Osteocyte (in vitro differentiated cells): Measurements from ENCODE around the gene DNM2. TPM values are rescaled to one million over a fixed set of nuclear protein-coding genes. Genes with fewer than 3 reads are reported as not detected.
A peak's percentile ranks its signal among the peaks of the same experiment; 100 is the strongest.

Source experiments
- DNase-seq: peaks from one replicate; pipeline ENCODE4 v3.0.0; 2021; ENCODE audit warnings: mixed read lengths; ENCODE audit not compliant: unreplicated experiment; ENCODE audit errors: extremely low spot score
- H3K27ac Mint-ChIP-seq: one replicate; pipeline ENCODE4 v1.8.0; 2021; ENCODE audit warnings: mild to moderate bottlenecking, mixed read lengths; ENCODE audit not compliant: unreplicated experiment
- H3K27me3 Mint-ChIP-seq: one replicate; pipeline ENCODE4 v1.8.0; 2021; ENCODE audit warnings: mixed read lengths; ENCODE audit not compliant: unreplicated experiment
- H3K36me3 Mint-ChIP-seq: one replicate; pipeline ENCODE4 v1.8.0; 2021; ENCODE audit warnings: mixed read lengths; ENCODE audit not compliant: unreplicated experiment
- H3K4me1 Mint-ChIP-seq: one replicate; pipeline ENCODE4 v1.8.0; 2021; ENCODE audit warnings: mixed read lengths; ENCODE audit not compliant: unreplicated experiment
- H3K4me3 Mint-ChIP-seq: one replicate; pipeline ENCODE4 v1.8.0; 2021; ENCODE audit warnings: mild to moderate bottlenecking, moderate library complexity, mixed read lengths; ENCODE audit not compliant: unreplicated experiment
- H3K9me3 Mint-ChIP-seq: one replicate; pipeline ENCODE4 v1.8.0; 2021; ENCODE audit warnings: mixed read lengths; ENCODE audit not compliant: unreplicated experiment
- total RNA-seq: library from RNA; stranded (reverse); gene quantifications from 2 replicates; pipeline ENCODE4 v1.2.1, GENCODE V29; 2021
- TF ChIP-seq, protein P1 (sequence below): fragments of 200-600 bp; sonication (generic); IDR thresholded peaks from 2 replicates; pipeline ENCODE4 v1.5.0; 2021; ENCODE audit warnings: antibody characterized with exemption, mild to moderate bottlenecking, moderate library complexity

The DNM2 gene
- total RNA-seq, 1 donor from 2014 or later, result 157 TPM

DNA sequence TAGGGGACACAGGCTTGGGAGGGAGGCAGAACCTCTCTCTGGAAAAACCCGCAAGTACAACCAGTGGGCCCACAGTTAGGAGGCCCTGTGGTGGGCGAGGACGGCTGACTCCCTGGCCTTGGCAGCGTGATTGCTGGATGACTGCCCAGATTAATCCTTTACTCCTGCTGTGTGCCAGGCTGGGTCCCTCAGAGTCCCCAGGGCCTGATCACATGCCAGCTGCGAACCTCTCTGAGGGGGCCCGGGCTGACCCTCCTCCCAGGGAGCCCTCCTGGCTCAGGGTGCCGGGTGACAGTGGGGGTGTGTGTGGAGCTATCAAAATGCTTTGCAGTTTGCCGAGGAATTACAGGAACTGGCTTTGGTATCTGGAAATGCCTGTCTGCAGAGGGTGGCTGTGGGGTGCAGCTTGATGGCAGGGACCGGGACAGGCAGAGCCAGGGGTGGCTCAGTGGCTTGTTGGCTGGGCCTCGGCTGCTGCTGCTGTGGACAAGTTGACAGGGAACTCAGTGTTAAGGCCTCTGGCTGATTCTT lies 48.9 kb downstream of the DNM2 start:
- Mint-ChIP-seq H3K4me1 (peaks cover 64% of the 10 kb centered on the region), H3K27me3 (no peaks in the 10 kb centered on the region), H3K9me3 (no peaks in the 10 kb centered on the region), H3K36me3 (peaks cover 7% of the 10 kb centered on the region), H3K4me3 (no peak overlapping the region), H3K27ac (peak overlapping the region; percentile 71)
- DNase-seq, result no peak
- TF ChIP-seq, protein P1, sequence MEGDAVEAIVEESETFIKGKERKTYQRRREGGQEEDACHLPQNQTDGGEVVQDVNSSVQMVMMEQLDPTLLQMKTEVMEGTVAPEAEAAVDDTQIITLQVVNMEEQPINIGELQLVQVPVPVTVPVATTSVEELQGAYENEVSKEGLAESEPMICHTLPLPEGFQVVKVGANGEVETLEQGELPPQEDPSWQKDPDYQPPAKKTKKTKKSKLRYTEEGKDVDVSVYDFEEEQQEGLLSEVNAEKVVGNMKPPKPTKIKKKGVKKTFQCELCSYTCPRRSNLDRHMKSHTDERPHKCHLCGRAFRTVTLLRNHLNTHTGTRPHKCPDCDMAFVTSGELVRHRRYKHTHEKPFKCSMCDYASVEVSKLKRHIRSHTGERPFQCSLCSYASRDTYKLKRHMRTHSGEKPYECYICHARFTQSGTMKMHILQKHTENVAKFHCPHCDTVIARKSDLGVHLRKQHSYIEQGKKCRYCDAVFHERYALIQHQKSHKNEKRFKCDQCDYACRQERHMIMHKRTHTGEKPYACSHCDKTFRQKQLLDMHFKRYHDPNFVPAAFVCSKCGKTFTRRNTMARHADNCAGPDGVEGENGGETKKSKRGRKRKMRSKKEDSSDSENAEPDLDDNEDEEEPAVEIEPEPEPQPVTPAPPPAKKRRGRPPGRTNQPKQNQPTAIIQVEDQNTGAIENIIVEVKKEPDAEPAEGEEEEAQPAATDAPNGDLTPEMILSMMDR, result no peak

DNA sequence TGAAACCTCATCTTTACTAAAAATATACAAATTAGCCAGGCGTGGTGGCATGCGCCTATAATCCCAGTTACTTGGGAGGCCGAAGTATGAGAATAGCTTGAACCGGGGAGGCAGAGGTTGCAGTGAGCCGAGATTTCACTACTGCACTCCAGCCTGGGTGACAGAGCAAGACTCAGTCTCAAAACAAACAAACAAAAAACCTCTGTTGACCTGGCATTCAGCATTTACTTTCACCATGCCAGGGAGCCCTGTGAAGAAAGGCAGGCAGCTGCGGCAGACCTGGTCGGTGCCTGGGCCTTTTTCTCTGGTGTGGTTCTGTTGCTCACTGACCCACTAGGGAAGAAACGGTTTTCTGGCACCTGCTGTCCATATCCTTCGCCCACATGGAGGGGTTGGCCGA lies 49.8 kb downstream of the DNM2 start:
- Mint-ChIP-seq H3K9me3 (no peaks in the 10 kb centered on the region), H3K27ac (no peak overlapping the region), H3K4me1 (peaks cover 55% of the 10 kb centered on the region), H3K27me3 (no peaks in the 10 kb centered on the region), H3K4me3 (no peak overlapping the region), H3K36me3 (peaks cover 12% of the 10 kb centered on the region)
- TF ChIP-seq, protein P1, result no peak
- no peak for DNase-seq

DNA sequence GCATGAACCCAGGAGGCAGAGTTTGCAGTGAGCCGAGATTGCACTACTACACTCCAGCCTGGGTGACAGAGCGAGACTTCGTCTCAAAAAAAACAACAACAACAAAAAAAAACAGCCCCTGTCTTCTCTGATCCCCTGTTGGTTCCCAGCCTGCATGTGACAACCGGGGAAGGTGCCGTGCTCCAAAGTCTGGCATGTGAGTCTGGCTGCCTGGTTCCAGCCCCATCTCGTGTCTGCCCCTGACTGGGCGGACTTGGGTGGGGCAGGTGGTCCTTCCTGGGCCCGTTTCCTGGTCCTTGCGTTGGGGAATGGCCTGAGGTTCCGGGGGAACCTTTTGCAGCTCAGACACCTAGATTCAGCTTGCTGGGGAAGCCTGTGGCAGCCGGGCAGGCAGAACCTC lies 50.5 kb downstream of the DNM2 start:
- Mint-ChIP-seq H3K36me3 (peaks cover 13% of the 10 kb centered on the region), H3K9me3 (no peaks in the 10 kb centered on the region), H3K27ac (no peak overlapping the region), H3K4me1 (peaks cover 51% of the 10 kb centered on the region), H3K27me3 (no peaks in the 10 kb centered on the region), H3K4me3 (no peak overlapping the region)
- TF ChIP-seq, protein P1, result no peak
- DNase-seq, result no peak

DNA sequence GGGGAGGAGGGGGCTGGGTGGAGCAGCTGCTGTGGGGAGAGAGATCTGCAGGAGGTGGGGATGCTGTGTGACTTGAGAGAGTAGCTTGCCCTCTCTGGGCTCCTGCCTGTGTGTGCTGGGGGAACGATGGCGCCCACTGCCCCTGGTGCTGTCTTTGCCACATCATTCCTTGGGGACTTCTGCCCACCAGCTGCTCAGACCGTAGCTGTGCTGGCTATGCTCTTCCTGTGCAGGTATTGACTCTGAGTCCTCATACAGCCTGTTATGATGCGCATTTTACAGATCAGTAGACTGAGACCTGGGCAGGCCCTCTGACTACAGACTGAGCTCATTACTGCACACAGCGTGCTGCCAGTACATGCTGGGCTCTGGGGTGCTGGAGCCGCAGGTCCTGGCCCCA lies 51.1 kb downstream of the DNM2 start:
- Mint-ChIP-seq H3K9me3 (no peaks in the 10 kb centered on the region), H3K27me3 (no peaks in the 10 kb centered on the region), H3K4me1 (peaks cover 47% of the 10 kb centered on the region), H3K4me3 (no peak overlapping the region), H3K36me3 (peaks cover 13% of the 10 kb centered on the region), H3K27ac (peak overlapping the region; percentile 41)
- no peak for DNase-seq
- TF ChIP-seq, protein P1, result no peak

DNA sequence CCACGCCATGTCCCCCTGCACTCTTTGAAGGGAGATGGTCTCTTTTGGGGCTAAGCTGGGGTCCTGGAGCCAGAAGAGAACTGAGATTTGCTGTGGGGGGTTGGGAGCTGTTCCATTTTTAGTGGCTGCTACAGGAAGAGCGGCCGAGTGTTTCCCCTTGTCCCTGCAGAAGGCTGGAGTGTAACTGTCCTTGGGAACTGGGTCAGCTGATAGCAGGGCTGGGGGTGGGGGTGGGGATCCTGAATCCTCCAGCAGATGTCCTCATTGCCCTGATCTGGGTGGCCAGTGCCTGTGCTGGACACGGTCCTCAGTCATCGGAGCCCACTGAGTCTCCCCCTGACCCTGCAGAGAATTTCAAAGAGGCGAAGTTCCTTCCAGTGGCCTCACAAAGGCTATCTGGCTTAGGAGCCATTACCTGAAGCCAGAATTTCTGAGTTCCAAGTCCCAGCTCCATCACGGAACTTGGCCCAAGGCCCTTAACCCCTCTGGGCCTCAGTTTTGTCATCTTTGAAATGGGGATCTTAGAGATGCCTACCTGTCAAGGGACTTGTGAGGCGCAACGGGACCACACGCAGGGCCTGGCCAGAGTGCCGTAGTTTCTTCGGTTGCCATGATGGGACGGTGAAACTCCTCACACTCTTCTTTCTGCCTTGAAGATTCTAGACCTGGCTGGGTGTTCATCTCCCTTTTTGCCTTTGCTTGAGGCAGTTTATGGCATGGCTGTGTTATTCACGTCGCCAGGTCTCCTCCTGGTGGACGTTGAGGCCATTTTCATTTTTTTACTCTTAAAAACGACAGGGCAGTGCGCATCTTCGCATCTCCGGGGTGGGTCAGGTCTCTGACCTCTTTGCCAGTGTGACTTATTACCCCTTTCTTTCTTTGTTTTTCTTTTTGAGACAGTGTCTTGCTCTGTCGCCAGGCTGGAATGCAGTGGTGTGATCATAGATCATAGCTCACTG lies 51.9 kb downstream of the DNM2 start:
- no peaks in the 10 kb centered on the region for H3K9me3 Mint-ChIP-seq
- peak overlapping the region; percentile 63 for H3K27ac Mint-ChIP-seq
- H3K4me3 Mint-ChIP-seq, result no peak overlapping the region
- no peak for DNase-seq
- TF ChIP-seq, protein P1, result peak; percentile 45
- H3K4me1 Mint-ChIP-seq, result peaks cover 39% of the 10 kb centered on the region
- H3K27me3 Mint-ChIP-seq, result no peaks in the 10 kb centered on the region
- peaks cover 11% of the 10 kb centered on the region for H3K36me3 Mint-ChIP-seq
